NCI-H2227 (cell line): ENCODE results near the gene RSPO3.
A peak's percentile ranks its signal among the peaks of the same experiment; 100 is the strongest.

Experiments
- DNase-seq: peaks from one replicate; lab custom pipeline; 2025; ENCODE audit not compliant: unreplicated experiment; lab: John Stamatoyannopoulos, UW

The RSPO3 gene

GRCh38 chr6:127110712-127111111 is 7.8 kb upstream of the RSPO3 start:
- DNase-seq: no peak

DNA sequence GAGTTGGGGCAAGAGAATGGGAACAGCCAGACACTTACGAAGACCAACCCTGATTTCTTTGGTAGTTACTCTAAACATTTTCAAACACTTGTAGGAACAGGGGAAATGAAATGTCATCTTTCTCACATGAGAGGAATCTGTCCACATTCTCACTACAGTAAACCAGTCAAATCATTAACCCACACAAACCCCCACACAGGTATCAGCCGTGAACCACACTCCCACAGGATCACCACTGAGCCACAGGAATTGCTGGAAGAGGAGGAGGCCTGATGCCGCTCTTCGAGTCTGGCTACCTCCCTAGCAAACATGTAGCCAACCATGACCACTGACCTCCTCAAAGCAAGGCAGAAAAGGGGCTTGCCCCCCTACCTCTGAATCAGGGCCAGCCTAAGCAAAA is 6.9 kb upstream of the RSPO3 start:
- DNase-seq: no peak

DNA sequence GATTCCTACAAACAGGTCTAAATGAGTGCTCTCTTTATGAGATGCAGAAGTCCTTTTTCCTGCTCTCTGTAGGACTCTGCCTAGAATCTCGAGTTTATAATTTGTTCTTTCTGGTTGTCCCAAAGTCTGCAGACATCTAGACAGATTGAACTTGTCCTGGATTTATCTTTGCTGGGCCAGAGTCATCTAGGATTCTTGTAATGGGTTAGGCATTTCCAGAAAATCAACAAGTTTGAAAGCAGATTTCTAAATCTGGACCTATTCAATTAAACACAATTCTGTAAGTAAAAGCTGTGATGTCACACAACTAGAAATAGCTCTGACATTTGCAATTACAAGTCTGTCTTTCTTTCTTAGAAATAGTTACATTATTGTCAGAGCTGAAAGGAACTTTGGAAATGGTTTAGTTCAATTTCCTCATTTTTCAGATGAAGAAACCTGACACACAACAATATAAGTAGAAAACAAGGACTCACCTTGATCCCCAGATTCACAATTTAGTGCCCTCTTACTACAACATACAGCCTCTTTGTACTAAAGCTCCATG is 4.2 kb upstream of the RSPO3 start:
- DNase-seq: no peak

GRCh38 chr6:127115084-127115655 is 3.3 kb upstream of the RSPO3 start:
- no peak for DNase-seq

DNA sequence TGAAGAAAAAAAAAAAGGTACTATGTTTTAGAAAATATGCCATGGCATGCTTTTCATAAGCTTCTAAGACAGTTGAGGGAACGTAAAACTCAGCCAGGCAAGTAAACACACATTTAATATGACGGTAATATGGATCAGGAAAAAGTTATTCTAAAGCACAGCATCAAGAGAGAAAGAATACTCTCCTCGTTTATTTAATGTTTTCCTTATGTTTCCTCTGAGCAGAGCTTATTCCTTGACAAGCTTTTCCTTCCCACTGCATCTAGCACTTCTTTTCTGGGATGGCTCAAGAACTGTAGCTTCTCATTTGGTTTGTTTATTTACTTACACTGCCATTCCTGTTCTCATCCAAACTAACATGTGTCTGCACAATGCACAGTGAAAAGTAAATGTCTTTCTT is 2.7 kb upstream of the RSPO3 start:
- DNase-seq: no peak

DNA sequence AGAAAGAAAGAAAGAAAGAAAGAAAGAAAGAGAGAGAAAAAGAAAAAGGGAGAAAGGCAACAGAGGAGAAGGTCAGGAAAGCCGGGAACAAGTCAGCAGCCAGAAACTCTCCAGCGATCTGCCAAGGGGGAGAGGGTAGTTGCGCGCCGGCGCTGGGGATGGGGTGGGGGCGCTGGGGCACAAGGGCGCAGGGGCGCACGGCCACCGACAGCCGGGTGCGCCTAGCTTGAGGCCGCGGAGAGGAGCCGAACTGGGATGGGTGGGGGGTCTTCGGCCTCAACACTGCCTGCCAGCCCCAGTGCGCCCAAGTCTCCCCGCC is 533 bp upstream of the RSPO3 start:
- no peak for DNase-seq

- DNase-seq: peak; percentile 4
Measured at GRCh38 chr6:127119102-127120022, 891 bp downstream of the RSPO3 start.

DNA sequence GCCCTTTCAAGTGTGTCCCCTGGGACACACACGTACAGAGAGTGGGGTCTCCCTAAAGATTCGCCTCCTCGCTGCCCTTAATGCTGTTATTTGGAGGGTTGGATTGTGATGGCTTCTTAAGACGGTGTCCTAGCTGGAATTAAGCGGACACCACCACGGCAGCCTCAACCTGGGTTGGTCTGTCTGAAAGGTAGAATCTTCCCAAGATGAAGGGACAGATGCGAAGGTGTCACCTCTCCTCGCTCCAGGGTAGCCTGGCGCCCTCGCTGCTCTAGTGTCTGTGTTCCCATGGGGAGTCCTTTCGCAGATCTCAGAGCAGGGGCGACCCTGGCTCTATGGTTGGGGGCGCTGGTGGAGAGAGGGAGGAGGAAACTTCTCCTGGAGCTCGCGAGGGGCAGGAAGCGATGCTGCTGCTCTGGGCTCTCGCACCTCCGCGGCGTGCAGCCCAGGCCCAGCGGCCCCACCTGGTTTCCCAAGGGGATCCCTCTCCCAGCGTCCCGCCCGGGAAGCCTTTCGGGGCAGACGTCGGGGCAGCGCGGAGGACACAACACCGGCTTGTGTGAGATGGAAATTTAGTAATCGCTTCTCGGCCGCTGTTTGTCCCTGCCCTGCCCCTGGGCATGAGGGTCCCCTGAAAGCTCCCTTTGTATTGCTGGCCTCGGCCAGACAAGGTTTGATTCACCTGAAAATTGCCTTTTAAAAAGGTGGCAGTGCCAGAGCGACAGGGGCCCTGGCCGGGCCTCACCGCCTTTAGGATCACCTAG is 1.7 kb downstream of the RSPO3 start:
- DNase-seq: no peak

- DNase-seq: peak; percentile 65
Measured at GRCh38 chr6:127120787-127121636, 2.5 kb downstream of the RSPO3 start.

DNA sequence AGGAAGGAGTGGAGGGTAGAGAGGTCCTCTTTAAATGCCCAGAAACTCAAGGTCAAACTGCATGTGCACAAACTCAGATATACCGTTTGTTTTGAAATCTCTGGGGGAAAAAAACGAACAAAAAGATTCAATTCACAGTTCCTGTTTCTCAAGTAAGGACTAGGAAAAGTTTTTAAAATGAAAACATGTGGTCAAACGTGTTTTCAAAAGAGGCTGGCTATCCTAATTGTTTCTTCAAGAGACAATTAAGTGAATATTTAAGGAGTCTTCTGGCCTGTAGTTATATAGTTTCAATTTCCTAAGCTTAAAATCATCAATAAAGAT is 3.1 kb downstream of the RSPO3 start:
- DNase-seq: no peak

DNA sequence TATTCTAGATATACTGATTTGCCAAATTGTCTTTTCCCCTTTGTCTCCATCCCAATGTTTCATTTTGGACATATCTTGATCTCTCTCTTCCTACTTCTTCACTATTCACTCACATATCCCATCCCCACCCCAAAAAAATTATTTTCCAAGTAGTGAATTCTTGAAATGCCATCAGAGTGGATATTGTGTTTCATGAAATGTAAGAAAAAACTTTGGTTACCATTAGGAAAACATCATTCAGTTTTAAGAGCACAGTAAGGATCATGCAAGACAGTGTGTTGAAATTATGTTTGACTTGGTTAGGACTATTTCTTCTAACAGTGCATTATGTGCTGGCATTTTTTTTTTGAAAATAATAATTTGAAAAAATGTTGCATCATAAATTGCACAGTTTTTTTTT is 5.7 kb downstream of the RSPO3 start:
- DNase-seq: no peak

DNA sequence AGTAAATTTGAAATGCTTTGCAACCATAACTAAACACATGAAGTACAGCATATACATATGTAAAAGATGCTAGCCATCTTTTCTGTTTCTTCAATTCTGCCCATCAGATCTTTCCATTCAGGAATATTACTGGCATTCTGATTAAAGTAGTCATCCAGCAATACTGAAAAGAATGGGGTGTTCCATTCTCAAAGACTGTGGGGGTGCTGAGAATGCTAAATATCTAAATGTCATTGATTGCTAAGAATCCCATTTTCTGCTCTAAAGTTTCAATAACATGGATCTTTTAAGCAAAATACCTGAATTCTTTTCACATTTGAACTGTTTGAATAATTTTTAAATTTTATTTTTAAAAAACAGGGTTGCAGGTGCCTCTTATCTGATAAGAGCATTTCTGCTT is 6.2 kb downstream of the RSPO3 start:
- DNase-seq: no peak

DNA sequence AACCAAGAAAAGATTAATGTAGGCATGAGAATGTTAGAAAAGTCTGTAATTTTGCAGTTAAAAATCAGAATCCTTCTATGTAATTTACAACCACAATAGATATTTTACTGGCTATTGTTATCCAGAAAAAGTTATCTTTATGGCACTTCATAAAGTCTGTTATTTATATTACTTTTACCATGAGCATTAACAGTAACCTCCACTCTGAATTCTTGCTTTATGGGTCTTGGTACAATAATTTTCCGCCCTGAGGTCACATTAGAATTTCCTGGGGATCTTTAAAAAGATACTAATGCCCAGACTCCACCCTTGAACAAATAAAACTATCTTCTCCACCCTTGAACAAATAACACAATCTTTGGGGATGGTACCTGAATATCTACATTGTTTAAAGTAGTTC is 9.6 kb downstream of the RSPO3 start:
- no peak for DNase-seq

DNA sequence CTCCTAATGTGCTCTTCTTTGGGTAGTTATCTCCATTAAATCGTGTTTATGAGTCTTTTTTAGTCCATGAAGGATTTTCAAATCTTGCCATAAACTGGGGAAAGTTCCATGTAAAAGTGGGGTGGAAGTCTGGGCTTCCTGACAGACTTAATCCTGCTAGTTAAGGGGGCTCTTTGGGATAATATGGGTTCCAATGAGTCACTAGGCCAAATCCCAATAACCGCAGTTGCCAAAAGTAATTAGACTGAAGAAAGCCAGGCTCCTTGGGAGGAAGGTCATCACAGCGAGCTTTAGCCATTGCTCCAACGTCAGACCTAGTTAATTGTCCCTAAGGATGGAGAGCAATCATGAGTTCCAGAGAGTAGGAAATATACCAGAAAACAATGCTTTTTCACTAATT is 10.8 kb downstream of the RSPO3 start:
- no peak for DNase-seq

DNA sequence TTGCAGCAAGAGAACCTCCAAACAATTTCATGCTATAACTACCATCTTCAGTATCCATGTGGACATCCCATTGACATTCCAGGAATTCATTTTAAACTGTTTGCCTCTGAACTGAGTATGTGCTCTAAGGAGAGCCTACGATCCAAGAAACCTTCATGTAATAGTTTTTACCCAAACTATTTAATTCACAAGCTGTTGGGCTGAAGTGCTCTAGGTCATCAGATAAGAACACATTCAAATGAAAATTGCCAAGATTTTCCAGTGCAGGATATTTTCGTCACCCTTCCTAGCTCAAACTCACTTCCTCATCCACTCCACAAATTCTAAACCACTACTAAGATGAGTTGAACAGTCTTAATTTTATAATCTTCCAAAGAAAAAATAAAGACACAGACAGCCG is 12.8 kb downstream of the RSPO3 start:
- no peak for DNase-seq

GRCh38 chr6:127131772-127132376 is 13.4 kb downstream of the RSPO3 start:
- no peak for DNase-seq

DNA sequence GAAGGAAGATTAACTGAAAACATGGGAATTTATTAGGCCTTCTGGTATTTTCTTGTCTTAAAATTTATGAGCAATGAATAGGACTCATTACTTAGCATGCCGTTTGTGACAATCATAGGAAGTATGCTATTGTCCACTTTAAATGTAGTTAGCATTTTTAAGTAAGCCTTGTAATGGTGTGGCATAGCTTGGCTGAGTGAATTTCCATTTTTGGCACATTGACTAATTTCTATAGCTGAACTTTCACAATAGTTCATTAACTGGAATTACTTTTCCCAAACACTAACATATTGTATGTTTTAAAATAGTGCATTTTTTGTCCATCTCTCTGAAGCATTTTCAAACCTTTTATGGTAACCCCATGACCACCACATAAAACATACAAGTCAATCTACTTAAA is 15.7 kb downstream of the RSPO3 start:
- DNase-seq: no peak

DNA sequence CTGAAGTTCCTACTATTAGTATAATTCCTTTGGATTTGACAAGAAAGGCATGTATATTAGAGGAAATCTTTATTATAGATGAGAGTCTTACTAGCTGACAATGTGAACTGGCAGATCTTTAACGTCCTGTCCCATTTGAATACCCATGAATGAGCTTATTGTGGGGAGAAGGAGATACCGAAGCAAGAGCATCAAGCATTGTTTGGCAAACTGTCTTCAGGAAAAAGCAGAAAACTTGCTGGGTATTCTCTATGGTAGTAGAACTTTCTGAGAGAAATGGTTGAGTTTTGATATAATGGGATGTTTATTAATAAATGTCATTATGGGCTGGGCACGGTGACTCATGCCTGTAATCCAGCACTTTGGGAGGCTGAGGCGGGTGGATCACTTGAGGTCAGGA is 18.3 kb downstream of the RSPO3 start:
- DNase-seq: no peak

GRCh38 chr6:127146932-127147331 is 28.5 kb downstream of the RSPO3 start:
- no peak for DNase-seq

DNA sequence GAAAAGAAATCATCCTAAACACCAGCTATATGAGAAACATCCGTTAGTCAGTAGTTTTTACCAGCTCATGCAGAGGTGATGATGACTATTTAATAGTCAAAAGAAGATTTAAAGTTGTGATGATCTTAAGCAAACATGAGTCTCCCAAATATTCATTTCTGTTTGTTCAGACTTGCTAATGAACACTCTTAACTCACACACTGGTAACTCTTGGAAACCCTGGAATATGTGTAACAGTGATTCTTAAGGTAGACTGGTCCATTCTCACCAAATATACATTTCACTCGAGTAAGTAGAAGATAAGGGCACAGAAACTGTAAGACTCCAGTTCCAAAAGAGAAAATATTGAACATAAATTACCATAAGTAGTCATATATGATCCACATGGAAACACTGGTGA is 29.1 kb downstream of the RSPO3 start:
- no peak for DNase-seq

DNA sequence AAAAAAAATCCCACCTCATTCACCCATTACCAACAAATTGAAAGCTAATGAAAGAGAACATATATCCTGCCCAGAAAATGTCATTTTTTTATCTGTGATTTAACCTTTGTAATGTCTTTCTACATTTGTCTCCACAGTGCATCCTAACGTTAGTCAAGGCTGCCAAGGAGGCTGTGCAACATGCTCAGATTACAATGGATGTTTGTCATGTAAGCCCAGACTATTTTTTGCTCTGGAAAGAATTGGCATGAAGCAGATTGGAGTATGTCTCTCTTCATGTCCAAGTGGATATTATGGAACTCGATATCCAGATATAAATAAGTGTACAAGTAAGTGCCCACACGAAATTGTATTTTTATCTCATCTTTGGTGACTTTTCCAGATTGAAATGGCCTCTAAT is 30.0 kb downstream of the RSPO3 start:
- DNase-seq: no peak
